B cell (primary cell): ENCODE data around the gene CFAP61. TPM values are rescaled to one million over a fixed set of nuclear protein-coding genes. Genes with fewer than 3 reads are reported as not detected.

ENCODE experiments used
- ATAC-seq: fragments of 200-7000 bp; cut with Tn5 transposase; one replicate; pipeline ENCODE4 v1.10.0; 2021; ENCODE audit warnings: low read depth, mild to moderate bottlenecking, moderate number of reproducible peaks, moderate library complexity
- CTCF ChIA-PET: fragments of 350-600 bp; sonication (Branson Sonifier 250); formaldehyde crosslinking; loops from one replicate; lab custom pipeline; 2021; ENCODE audit warnings: antibody characterized with exemption, inconsistent platforms; lab: Charles Lee
- POLR2A ChIA-PET: fragments of 350-600 bp; sonication (Branson Sonifier 250); formaldehyde crosslinking; loops from one replicate; lab custom pipeline; 2021; ENCODE audit warnings: antibody characterized with exemption; lab: Charles Lee
- DNase-seq: peaks from one replicate; pipeline ENCODE4 v3.0.0; 2013
- H2AFZ ChIP-seq: 2 replicates; pipeline ENCODE4 v1.6.1; 2012; ENCODE audit warnings: mild to moderate bottlenecking, low read depth, low read length; ENCODE audit not compliant: insufficient read depth, poor library complexity, severe bottlenecking
- H3K27ac ChIP-seq, 2 donors: 1 replicate in 1 of 2; 2 replicates in 1 of 2; pipeline ENCODE4 v1.5.1; 2012 to 2013; ENCODE audit warnings: low read length in 2 of 2, mild to moderate bottlenecking in 2 of 2, moderate library complexity in 1 of 2
- H3K27me3 ChIP-seq, 4 experiments: fragments of 200-600 bp in 1 of 4; sonication (generic) in 1 of 4; replicated peaks in 1 of 4; 1 replicate in 2 of 4; 2 replicates in 2 of 4; pipeline versions ENCODE4 v1.6.1 to v1.7.0; 2013 to 2016; ENCODE audit warnings: low read length in 3 of 4, mild to moderate bottlenecking in 2 of 4, mixed read lengths in 1 of 4, moderate library complexity in 1 of 4; ENCODE audit not compliant: insufficient read depth in 4 of 4, control insufficient read depth in 3 of 4; ENCODE audit errors: control extremely low read depth in 1 of 4
- H3K36me3 ChIP-seq, 2 experiments: replicated peaks in 1 of 2; 1 replicate in 1 of 2; 2 replicates in 1 of 2; pipeline versions ENCODE4 v1.6.1 to v1.7.1; 2013; ENCODE audit warnings: low read length in 1 of 2; ENCODE audit not compliant: insufficient read depth in 2 of 2, control insufficient read depth in 1 of 2; ENCODE audit errors: control extremely low read depth in 1 of 2, extremely low read depth in 1 of 2
- H3K4me1 ChIP-seq, 2 donors: fragments of 200-600 bp in 1 of 2; sonication (generic) in 1 of 2; 1 replicate in 1 of 2; 2 replicates in 1 of 2; pipeline versions ENCODE4 v1.5.1 to v1.6.1; 2013 to 2017; ENCODE audit warnings: low read length in 2 of 2; ENCODE audit not compliant: control insufficient read depth in 2 of 2, insufficient read depth in 2 of 2
- H3K4me2 ChIP-seq: replicated peaks from 2 replicates; pipeline ENCODE3; 2012; ENCODE audit warnings: mild to moderate bottlenecking, low read depth, low read length; ENCODE audit not compliant: poor library complexity, severe bottlenecking
- H3K4me3 ChIP-seq, 5 experiments: fragments of 200-600 bp in 1 of 5; sonication (generic) in 1 of 5; 1 replicate in 3 of 5; 2 replicates in 2 of 5; pipeline versions ENCODE4 v1.5.1 to v1.7.0; 2011 to 2016; ENCODE audit warnings: low read length in 4 of 5, mild to moderate bottlenecking in 4 of 5, low read depth in 2 of 5, control low read depth in 1 of 5, moderate library complexity in 1 of 5; ENCODE audit not compliant: insufficient read depth in 1 of 5; ENCODE audit errors: control extremely low read depth in 1 of 5, extremely low read depth in 1 of 5
- H3K79me2 ChIP-seq: fragments of 200-600 bp; sonication (generic); one replicate; pipeline ENCODE4 v1.6.0; 2016; ENCODE audit warnings: low read length; ENCODE audit not compliant: control insufficient read depth, insufficient read depth
- H3K9ac ChIP-seq: fragments of 200-600 bp; sonication (generic); 2 replicates; pipeline ENCODE4 v1.6.1; 2017; ENCODE audit warnings: mild to moderate bottlenecking, low read length, moderate library complexity
- H3K9me3 ChIP-seq, 3 donors: one replicate each; pipeline versions ENCODE4 v1.6.1 to v1.7.1; 2013; ENCODE audit warnings: low read length in 2 of 3; ENCODE audit not compliant: control insufficient read depth in 2 of 3, insufficient read depth in 1 of 3; ENCODE audit errors: control extremely low read depth in 1 of 3
- H4K20me1 ChIP-seq: 2 replicates; pipeline ENCODE4 v1.6.0; 2012; ENCODE audit warnings: mild to moderate bottlenecking, low read length; ENCODE audit not compliant: insufficient read depth, control insufficient read depth, poor library complexity, severe bottlenecking
- H3K27ac Mint-ChIP-seq: one replicate; pipeline ENCODE4 v1.8.0; 2021; ENCODE audit warnings: mixed read lengths
- H3K27me3 Mint-ChIP-seq: one replicate; pipeline ENCODE4 v1.8.0; 2021; ENCODE audit warnings: mixed read lengths
- H3K4me1 Mint-ChIP-seq: one replicate; pipeline ENCODE4 v1.8.0; 2021; ENCODE audit warnings: mixed read lengths
- H3K4me3 Mint-ChIP-seq: one replicate; pipeline ENCODE4 v1.8.0; 2021; ENCODE audit warnings: mixed read lengths
- H3K9me3 Mint-ChIP-seq: one replicate; pipeline ENCODE4 v1.8.0; 2022; ENCODE audit warnings: mixed read lengths; ENCODE audit not compliant: insufficient read depth
- EZH2 ChIP-seq: IDR thresholded peaks from 2 replicates; pipeline ENCODE4 v1.6.1; 2012; ENCODE audit warnings: borderline replicate concordance, low read depth, mild to moderate bottlenecking, moderate library complexity, low read length; ENCODE audit not compliant: insufficient read depth, poor library complexity, severe bottlenecking
- WGBS: methylation state at CpG from one replicate; pipeline ENCODE4 v1.1.5; 2013; ENCODE audit warnings: missing lambda C conversion rate; ENCODE audit not compliant: insufficient coverage; 5-methylcytosine and 5-hydroxymethylcytosine counted together
- intact Hi-C: fragments of 100-400 bp; cut with micrococcal nuclease; formaldehyde crosslinking; loops from one replicate; pipeline ENCODE4 v1.10.0; 2022
- polyA plus RNA-seq: library from polyadenylated mRNA; depleted of rRNA; stranded (reverse); fragments of >200 nt; gene quantifications from 2 replicates; pipeline ENCODE4 v1.2.3, GENCODE V29; 2012
- total RNA-seq, 2 donors: library from RNA; stranded (reverse); fragments of 120-200 nt in 1 of 2; gene quantifications; 1 replicate in 1 of 2; 2 replicates in 1 of 2; pipeline versions ENCODE4 v1.2.3 to v1.2.4, GENCODE V29; 2013 to 2022
- TF ChIP-seq, protein P1 (sequence below): fragments of 200-600 bp; IDR thresholded peaks from one replicate; pipeline ENCODE4 v1.8.0; 2022; ENCODE audit warnings: antibody characterized with exemption, mild to moderate bottlenecking

CFAP61 gene
- total and polyA plus RNA-seq, 2 donors (not counting 1 experiment from before 2014, with no cell fraction given) = not detected

DNA sequence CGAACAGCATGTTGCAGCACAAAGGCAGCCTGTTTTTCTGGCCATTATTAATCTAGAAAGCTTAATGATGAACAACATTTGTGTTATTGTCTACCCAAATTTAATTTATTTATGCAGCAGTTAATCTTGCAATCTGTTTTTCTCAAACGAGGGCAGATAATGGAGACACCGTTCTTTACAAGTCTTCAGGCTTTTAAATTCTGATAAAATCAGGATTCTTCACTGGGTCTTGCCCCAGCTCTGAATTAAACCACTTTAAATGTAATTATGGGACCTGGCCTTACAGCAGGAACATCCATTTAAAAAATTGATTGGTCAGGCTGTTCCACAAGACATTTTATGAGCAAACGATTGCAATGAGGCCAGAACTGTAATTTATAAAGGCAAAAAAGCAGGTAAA is 289.0 kb downstream of the CFAP61 start:
- H3K4me1 ChIP-seq = no peaks in the 10 kb centered on the region
- H3K9ac ChIP-seq = no peak overlapping the region
- H3K36me3 ChIP-seq = no peaks in the 10 kb centered on the region
- WGBS = 90% methylated on average over 2 of the region's 4 CpGs
- H3K27ac ChIP-seq = no peak overlapping the region
- ChIA-PET POLR2A (no interaction called here), CTCF (no interaction called here)
- TF ChIP-seq EZH2 = no peak
- TF ChIP-seq, protein P1, sequence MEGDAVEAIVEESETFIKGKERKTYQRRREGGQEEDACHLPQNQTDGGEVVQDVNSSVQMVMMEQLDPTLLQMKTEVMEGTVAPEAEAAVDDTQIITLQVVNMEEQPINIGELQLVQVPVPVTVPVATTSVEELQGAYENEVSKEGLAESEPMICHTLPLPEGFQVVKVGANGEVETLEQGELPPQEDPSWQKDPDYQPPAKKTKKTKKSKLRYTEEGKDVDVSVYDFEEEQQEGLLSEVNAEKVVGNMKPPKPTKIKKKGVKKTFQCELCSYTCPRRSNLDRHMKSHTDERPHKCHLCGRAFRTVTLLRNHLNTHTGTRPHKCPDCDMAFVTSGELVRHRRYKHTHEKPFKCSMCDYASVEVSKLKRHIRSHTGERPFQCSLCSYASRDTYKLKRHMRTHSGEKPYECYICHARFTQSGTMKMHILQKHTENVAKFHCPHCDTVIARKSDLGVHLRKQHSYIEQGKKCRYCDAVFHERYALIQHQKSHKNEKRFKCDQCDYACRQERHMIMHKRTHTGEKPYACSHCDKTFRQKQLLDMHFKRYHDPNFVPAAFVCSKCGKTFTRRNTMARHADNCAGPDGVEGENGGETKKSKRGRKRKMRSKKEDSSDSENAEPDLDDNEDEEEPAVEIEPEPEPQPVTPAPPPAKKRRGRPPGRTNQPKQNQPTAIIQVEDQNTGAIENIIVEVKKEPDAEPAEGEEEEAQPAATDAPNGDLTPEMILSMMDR = no peak
- H3K4me3 ChIP-seq = no peak overlapping the region
- ATAC-seq (no peak), DNase-seq (no peak)
- H3K27me3 ChIP-seq = peaks cover 0 to 15% (median 0%) of the 10 kb centered on the region in 4 experiments
- Mint-ChIP-seq H3K4me1 (no peaks in the 10 kb centered on the region), H3K27me3 (peaks cover 5% of the 10 kb centered on the region), H3K27ac (no peak overlapping the region), H3K4me3 (no peak overlapping the region), H3K9me3 (no peaks in the 10 kb centered on the region)
- no peaks in the 10 kb centered on the region for H4K20me1 ChIP-seq
- no peaks in the 10 kb centered on the region for H3K79me2 ChIP-seq
- no peak overlapping the region for H3K4me2 ChIP-seq
- no peak overlapping the region for H2AFZ ChIP-seq
- H3K9me3 ChIP-seq = no peaks in the 10 kb centered on the region
- intact Hi-C loops = no loop called here

DNA sequence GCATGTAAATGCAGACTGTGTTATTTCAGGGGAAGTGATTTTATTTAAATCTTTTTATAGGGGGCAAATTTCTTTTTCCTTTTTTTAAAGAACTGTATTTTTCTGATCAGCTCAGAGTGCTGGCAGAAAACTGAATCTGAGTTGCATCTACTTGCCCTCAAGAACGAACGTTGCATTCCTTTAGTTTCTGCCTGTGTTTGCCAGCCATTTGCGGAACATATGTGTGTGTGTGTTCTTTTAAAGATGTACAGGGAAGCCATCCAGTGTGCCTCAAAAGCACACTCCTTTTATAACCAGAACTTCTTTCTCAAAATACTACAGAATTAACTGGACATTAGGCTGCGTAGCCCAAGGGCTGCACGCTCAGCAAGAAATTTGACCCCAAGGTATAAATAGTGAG is 289.7 kb downstream of the CFAP61 start:
- intact Hi-C loops = no loop called here
- Histone ChIP-seq H3K9ac (no peak overlapping the region), H3K4me2 (no peak overlapping the region), H2AFZ (no peak overlapping the region), H4K20me1 (no peaks in the 10 kb centered on the region), H3K79me2 (no peaks in the 10 kb centered on the region), H3K4me3 (no peak overlapping the region), H3K27ac (no peak overlapping the region), H3K9me3 (no peaks in the 10 kb centered on the region), H3K27me3 (peaks cover 0 to 15% (median 0%) of the 10 kb centered on the region in 4 experiments), H3K36me3 (no peaks in the 10 kb centered on the region), H3K4me1 (no peaks in the 10 kb centered on the region)
- ATAC-seq (no peak), DNase-seq (no peak)
- H3K4me3 Mint-ChIP-seq = no peak overlapping the region
- H3K4me1 Mint-ChIP-seq = no peaks in the 10 kb centered on the region
- ChIA-PET POLR2A (no interaction called here), CTCF (no interaction called here)
- no peak overlapping the region for H3K27ac Mint-ChIP-seq
- no peak for TF ChIP-seq EZH2
- TF ChIP-seq, protein P1 = no peak
- no peaks in the 10 kb centered on the region for H3K9me3 Mint-ChIP-seq
- H3K27me3 Mint-ChIP-seq = peaks cover 7% of the 10 kb centered on the region
- 100% methylated on average over 2 of the region's 5 CpGs for WGBS
